Measurements from ENCODE around the gene SLC35F1.

GRCh38 chr6:117919775-117920729, 13.0 kb downstream of the SLC35F1 start:
- TF ChIP-seq EP300 (IDR thresholded peaks at IDR 0.05) = no peak
- no peak for TF ChIP-seq CTCF (IDR thresholded peaks at IDR 0.05)
- no peak for TF ChIP-seq POLR2A (IDR thresholded peaks at IDR 0.05)
